GM23248 (cell line): ENCODE results near the gene ZNF410.

Experiments used
- EZH2 ChIP-seq: fragments of 200-600 bp; sonication (generic); IDR thresholded peaks from 2 replicates; pipeline ENCODE4 v1.6.1; 2018; ENCODE audit warnings: antibody characterized with exemption, mild to moderate bottlenecking; ENCODE audit not compliant: insufficient read depth, poor library complexity, severe bottlenecking
- EZH2phosphoT487 ChIP-seq: fragments of 200-600 bp; sonication (generic); IDR thresholded peaks from 2 replicates; pipeline ENCODE4 v1.6.1; 2018; ENCODE audit warnings: antibody characterized with exemption, moderate library complexity, mild to moderate bottlenecking, low read depth; ENCODE audit not compliant: insufficient read depth

- TF ChIP-seq EZH2 (no peak), EZH2phosphoT487 (no peak)
Measured at GRCh38 chr14:73846947-73847346, 39.7 kb upstream of the ZNF410 start.
